CD4-positive, alpha-beta T cell (primary cell): ENCODE data around the gene CTXN2. TPM values are rescaled to one million over a fixed set of nuclear protein-coding genes. Genes with fewer than 3 reads are reported as not detected.

Experiments
- ATAC-seq: fragments of 200-7000 bp; cut with Tn5 transposase; one replicate; pipeline ENCODE4 v1.10.0; 2022; ENCODE audit warnings: mild to moderate bottlenecking; ENCODE audit not compliant: poor library complexity
- CTCF ChIA-PET: fragments of 350-600 bp; sonication (Branson Sonifier 250); formaldehyde crosslinking; loops from one replicate; lab custom pipeline; 2021; ENCODE audit warnings: antibody characterized with exemption, inconsistent platforms; lab: Charles Lee
- POLR2A ChIA-PET: fragments of 350-600 bp; sonication (Branson Sonifier 250); formaldehyde crosslinking; loops from one replicate; lab custom pipeline; 2021; ENCODE audit warnings: antibody characterized with exemption, inconsistent platforms; lab: Charles Lee
- DNase-seq, 14 experiments: peaks; one replicate each; pipeline ENCODE4 v3.0.0-alpha.2; 2013 to 2020; ENCODE audit warnings: mixed read lengths in 2 of 14
- H3K27ac ChIP-seq, 2 donors: one replicate each; pipeline versions ENCODE4 v1.5.1 to v1.7.0; 2013; ENCODE audit warnings: low read length in 2 of 2, low read depth in 1 of 2, mild to moderate bottlenecking in 1 of 2
- H3K27me3 ChIP-seq, 2 experiments: 1 replicate in 1 of 2; 2 replicates in 1 of 2; pipeline versions ENCODE4 v1.6.1 to v1.7.0; 2013; ENCODE audit warnings: low read length in 2 of 2, control low read depth in 1 of 2, mild to moderate bottlenecking in 1 of 2, moderate library complexity in 1 of 2; ENCODE audit not compliant: insufficient read depth in 2 of 2, control insufficient read depth in 1 of 2
- H3K36me3 ChIP-seq: one replicate; pipeline ENCODE4 v1.6.1; 2013; ENCODE audit warnings: low read length, control low read depth; ENCODE audit not compliant: insufficient read depth
- H3K4me1 ChIP-seq: one replicate; pipeline ENCODE4 v1.6.1; 2013; ENCODE audit warnings: low read length, control low read depth; ENCODE audit not compliant: insufficient read depth
- H3K4me3 ChIP-seq: one replicate; pipeline ENCODE4 v1.5.1; 2013; ENCODE audit warnings: mild to moderate bottlenecking, low read length, moderate library complexity
- H3K9me3 ChIP-seq, 2 experiments: 1 replicate in 1 of 2; 2 replicates in 1 of 2; pipeline versions ENCODE4 v1.6.1 to v1.7.0; 2013; ENCODE audit warnings: low read length in 2 of 2, mild to moderate bottlenecking in 2 of 2, control low read depth in 1 of 2, moderate library complexity in 1 of 2; ENCODE audit not compliant: control insufficient read depth in 1 of 2, insufficient read depth in 1 of 2
- H3K27ac Mint-ChIP-seq: one replicate; pipeline ENCODE4 v1.8.0; 2020; ENCODE audit warnings: mixed read lengths
- H3K27me3 Mint-ChIP-seq: one replicate; pipeline ENCODE4 v1.8.0; 2021; ENCODE audit warnings: mixed read lengths
- H3K36me3 Mint-ChIP-seq: one replicate; pipeline ENCODE4 v1.8.0; 2021; ENCODE audit warnings: low read depth, mixed read lengths
- H3K4me1 Mint-ChIP-seq: one replicate; pipeline ENCODE4 v1.8.0; 2021; ENCODE audit warnings: low read depth, mixed read lengths
- H3K4me3 Mint-ChIP-seq: one replicate; pipeline ENCODE4 v1.8.0; 2020; ENCODE audit warnings: mild to moderate bottlenecking, mixed read lengths
- H3K9me3 Mint-ChIP-seq: one replicate; pipeline ENCODE4 v1.8.0; 2020; ENCODE audit warnings: mixed read lengths
- CTCF ChIP-seq: fragments of 200-600 bp; IDR thresholded peaks from one replicate; pipeline ENCODE4 v1.8.0; 2022; ENCODE audit warnings: antibody characterized with exemption, mild to moderate bottlenecking
- intact Hi-C, 2 experiments: fragments of 100-400 bp; cut with DNase I in 1 of 2; cut with micrococcal nuclease in 1 of 2; formaldehyde crosslinking; loops; one replicate each; pipeline versions ENCODE4 v1.15.1 to v1.9.0; 2023 to 2025; cut with DNase I, micrococcal nuclease
- total RNA-seq, 174 experiments: library from RNA in 2 of 174; stranded (reverse) in 2 of 174; gene quantifications; one replicate each; pipeline ENCODE4 v1.2.3 and lab custom pipeline; 2021 to 2026

CTXN2 gene
- total RNA-seq, 2 experiments from 2014 or later, result not detected

DNA sequence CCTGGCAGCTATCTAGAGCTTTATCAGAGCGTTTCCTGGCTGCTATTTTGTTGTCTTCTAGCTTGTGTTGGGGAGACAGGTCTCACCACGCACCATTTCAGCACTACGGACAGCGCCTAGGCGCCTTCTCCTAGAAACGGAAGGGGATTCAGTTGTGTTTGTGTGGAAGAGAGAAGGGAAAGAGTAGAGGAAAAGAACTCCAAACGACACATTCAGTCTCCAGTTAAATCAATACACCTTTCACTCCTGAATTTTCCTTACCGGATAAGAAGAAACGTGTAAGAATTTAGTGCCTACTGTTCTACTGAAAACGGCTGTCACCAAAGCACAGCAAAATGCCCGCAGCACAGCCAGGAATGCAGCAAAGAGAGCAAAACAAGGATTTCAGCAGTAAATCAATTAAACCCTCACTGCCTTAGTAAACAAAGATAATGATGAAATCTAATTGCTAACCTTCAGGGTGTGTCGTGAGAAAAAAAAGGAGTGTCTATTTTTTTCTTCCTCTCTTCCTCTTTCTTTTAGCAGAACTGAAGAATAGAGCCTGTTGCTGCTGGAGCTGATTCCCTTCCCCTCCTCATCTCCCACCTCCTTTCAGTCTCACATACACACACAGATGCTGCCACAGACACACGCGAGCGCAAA, 412 bp upstream of the CTXN2 start:
- CTCF ChIA-PET, result no interaction called here
- H3K36me3 ChIP-seq, result no peaks in the 10 kb centered on the region
- H3K4me3 ChIP-seq, result no peak overlapping the region
- Mint-ChIP-seq H3K4me1 (no peaks in the 10 kb centered on the region), H3K9me3 (peaks cover 3% of the 10 kb centered on the region), H3K27ac (no peak overlapping the region), H3K4me3 (no peak overlapping the region), H3K27me3 (peaks cover 50% of the 10 kb centered on the region), H3K36me3 (no peaks in the 10 kb centered on the region)
- no peak overlapping the region for H3K27ac ChIP-seq
- POLR2A ChIA-PET, result no interaction called here
- TF ChIP-seq CTCF, result no peak
- intact Hi-C loops, result no loop called here
- no peaks in the 10 kb centered on the region for H3K4me1 ChIP-seq
- ATAC-seq (no peak), DNase-seq (peak in 13 of 14 experiments; percentile 2 to 45 (median 10))
- peaks cover 6 to 17% of the 10 kb centered on the region in 2 experiments for H3K27me3 ChIP-seq
- H3K9me3 ChIP-seq, result peaks cover 0 to 4% of the 10 kb centered on the region in 2 experiments

DNA sequence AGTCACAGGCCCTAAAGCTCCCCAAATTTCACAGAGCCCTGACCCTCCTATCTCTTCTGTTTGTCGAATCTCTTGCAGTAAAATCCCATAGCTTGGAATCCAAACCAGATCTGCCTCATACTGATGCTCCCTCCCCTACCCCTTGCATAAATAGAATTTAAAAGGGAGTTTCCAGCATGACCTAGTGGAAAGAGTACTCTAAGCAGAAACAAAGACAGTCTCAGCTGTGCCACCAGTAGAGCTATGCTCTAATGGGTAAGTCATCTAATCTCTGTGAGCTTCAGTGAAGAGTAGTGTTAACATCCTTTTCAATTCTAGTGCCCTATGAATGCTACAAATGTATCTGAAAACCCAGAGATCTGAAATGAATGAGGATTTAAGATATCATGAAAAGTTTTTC, 10.6 kb downstream of the CTXN2 start:
- CTCF ChIA-PET, result interaction anchor here (0.5 kb wide), 1 partner anchor 8 kb away, joined by 3 read pairs; no protein-coding TSS in a partner anchor
- DNase-seq (no peak), ATAC-seq (no peak)
- no peaks in the 10 kb centered on the region for H3K36me3 Mint-ChIP-seq
- H3K9me3 Mint-ChIP-seq, result no peaks in the 10 kb centered on the region
- H3K27me3 Mint-ChIP-seq, result peaks cover 57% of the 10 kb centered on the region
- no peak for TF ChIP-seq CTCF
- H3K9me3 ChIP-seq, result no peaks in the 10 kb centered on the region
- H3K27ac Mint-ChIP-seq, result no peak overlapping the region
- no peaks in the 10 kb centered on the region for H3K4me1 ChIP-seq
- no peak overlapping the region for H3K27ac ChIP-seq
- POLR2A ChIA-PET, result no interaction called here
- no peak overlapping the region for H3K4me3 Mint-ChIP-seq
- intact Hi-C loops, result no loop called here
- no peaks in the 10 kb centered on the region for H3K36me3 ChIP-seq
- H3K27me3 ChIP-seq, result peaks cover 4 to 15% of the 10 kb centered on the region in 2 experiments
- H3K4me1 Mint-ChIP-seq, result no peaks in the 10 kb centered on the region
- H3K4me3 ChIP-seq, result no peak overlapping the region

DNA sequence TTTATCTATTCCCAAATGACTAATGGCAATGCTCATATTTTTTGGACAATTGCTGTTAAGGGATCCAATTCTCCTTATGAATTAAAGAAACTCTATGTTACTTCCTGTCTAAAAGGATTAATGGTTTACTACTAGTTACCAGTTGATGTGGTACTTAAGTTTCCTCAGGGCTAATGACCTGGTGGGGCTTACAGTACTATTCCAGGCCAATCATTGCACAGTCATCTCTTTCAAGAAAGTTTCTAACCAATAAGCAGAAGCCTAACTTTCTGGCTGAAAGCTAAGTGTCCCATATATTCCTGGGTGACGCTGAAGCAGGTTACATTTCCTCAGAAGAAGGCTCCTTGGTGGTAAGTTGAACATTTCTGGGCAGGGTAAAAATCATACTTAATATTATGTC, 14.5 kb downstream of the CTXN2 start, which contains the start of gene SLC12A1:
Gene SLC12A1 (plus strand): TSS at position 322 of the 400 bp plus-strand sequence. CDS start 1,418 bp downstream, outside the sequence.
- no peaks in the 10 kb centered on the region for H3K36me3 ChIP-seq
- no peaks in the 10 kb centered on the region for H3K9me3 Mint-ChIP-seq
- H3K36me3 Mint-ChIP-seq, result no peaks in the 10 kb centered on the region
- CTCF ChIA-PET, result no interaction called here
- peaks cover 39% of the 10 kb centered on the region for H3K27me3 Mint-ChIP-seq
- intact Hi-C loops, result no loop called here
- POLR2A ChIA-PET, result no interaction called here
- ATAC-seq (no peak), DNase-seq (no peak)
- no peak within 1 kb of the TSS for H3K4me3 Mint-ChIP-seq
- peaks cover 0 to 2% of the 10 kb centered on the region in 2 experiments for H3K27me3 ChIP-seq
- no peak within 1 kb of the TSS for H3K4me3 ChIP-seq
- H3K4me1 Mint-ChIP-seq, result no peaks in the 10 kb centered on the region
- no peak within 1 kb of the TSS for H3K27ac ChIP-seq
- no peak for TF ChIP-seq CTCF
- no peaks in the 10 kb centered on the region for H3K9me3 ChIP-seq
- H3K27ac Mint-ChIP-seq, result no peak within 1 kb of the TSS
- H3K4me1 ChIP-seq, result no peaks in the 10 kb centered on the region
